ENCODE data around the gene DMRT3.

DMRT3 gene

DNA sequence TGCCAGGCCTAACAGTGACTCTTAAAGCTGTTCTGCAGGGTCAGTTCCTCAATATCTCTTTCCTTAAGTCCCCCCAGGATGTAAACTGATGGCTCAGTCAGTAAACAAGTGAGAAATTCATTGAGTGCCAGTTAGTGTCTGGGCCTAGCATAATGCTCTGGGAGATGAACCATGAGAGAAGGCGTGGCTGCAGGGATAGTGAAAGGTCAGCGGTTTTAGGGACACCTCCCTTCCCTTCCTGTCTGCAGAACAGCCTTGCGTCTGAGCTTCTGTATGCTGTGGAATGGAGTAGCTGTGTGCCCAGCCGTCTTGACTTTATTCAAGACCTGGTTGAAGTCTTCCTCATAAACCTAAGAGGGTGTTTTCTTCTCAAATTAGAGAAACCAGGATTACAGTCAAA lies 46.7 kb upstream of the DMRT3 start:
- H3K27ac ChIP-seq (ENCODE audit: low read length) = no peak overlapping the region
- ATAC-seq (ENCODE audit: insufficient read depth, low read depth) (no peak), DNase-seq (no peak)
- no peak overlapping the region for H3K9ac ChIP-seq (ENCODE audit: low read depth, low read length)
- no peaks in the 10 kb centered on the region; the same call in 1 of the 2 replicates for H4K20me1 ChIP-seq (ENCODE audit: insufficient read depth, low read length)
- H3K4me2 ChIP-seq (ENCODE audit: insufficient read depth, low read length) = no peak overlapping the region
- H3K4me1 ChIP-seq (ENCODE audit: insufficient read depth, low read length) = no peaks in the 10 kb centered on the region
- no peaks in the 10 kb centered on the region for H3K36me3 ChIP-seq (ENCODE audit: insufficient read depth, low read length)
- no peaks in the 10 kb centered on the region for H3K9me3 ChIP-seq (ENCODE audit: insufficient read depth, low read length, severe bottlenecking)
- no peak overlapping the region for H2AFZ ChIP-seq (ENCODE audit: low read depth, low read length)
- no peaks in the 10 kb centered on the region for H3K79me2 ChIP-seq (ENCODE audit: insufficient read depth, low read length)
- no peak overlapping the region for H3K4me3 ChIP-seq (ENCODE audit: low read depth in 1 of 2, low read length in 2 of 2)
- peaks cover 6% of the 10 kb centered on the region for H3K27me3 ChIP-seq (ENCODE audit: insufficient read depth, low read length, poor library complexity)
- TF ChIP-seq, protein P1, sequence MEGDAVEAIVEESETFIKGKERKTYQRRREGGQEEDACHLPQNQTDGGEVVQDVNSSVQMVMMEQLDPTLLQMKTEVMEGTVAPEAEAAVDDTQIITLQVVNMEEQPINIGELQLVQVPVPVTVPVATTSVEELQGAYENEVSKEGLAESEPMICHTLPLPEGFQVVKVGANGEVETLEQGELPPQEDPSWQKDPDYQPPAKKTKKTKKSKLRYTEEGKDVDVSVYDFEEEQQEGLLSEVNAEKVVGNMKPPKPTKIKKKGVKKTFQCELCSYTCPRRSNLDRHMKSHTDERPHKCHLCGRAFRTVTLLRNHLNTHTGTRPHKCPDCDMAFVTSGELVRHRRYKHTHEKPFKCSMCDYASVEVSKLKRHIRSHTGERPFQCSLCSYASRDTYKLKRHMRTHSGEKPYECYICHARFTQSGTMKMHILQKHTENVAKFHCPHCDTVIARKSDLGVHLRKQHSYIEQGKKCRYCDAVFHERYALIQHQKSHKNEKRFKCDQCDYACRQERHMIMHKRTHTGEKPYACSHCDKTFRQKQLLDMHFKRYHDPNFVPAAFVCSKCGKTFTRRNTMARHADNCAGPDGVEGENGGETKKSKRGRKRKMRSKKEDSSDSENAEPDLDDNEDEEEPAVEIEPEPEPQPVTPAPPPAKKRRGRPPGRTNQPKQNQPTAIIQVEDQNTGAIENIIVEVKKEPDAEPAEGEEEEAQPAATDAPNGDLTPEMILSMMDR (IDR thresholded peaks at IDR 0.05; ENCODE audit: borderline replicate concordance, extremely low read depth, low read length, poor library complexity, severe bottlenecking) = no peak
- TF ChIP-seq EZH2 (IDR thresholded peaks at IDR 0.05; ENCODE audit: borderline replicate concordance, low read depth, low read length, severe bottlenecking) = no peak

DNA sequence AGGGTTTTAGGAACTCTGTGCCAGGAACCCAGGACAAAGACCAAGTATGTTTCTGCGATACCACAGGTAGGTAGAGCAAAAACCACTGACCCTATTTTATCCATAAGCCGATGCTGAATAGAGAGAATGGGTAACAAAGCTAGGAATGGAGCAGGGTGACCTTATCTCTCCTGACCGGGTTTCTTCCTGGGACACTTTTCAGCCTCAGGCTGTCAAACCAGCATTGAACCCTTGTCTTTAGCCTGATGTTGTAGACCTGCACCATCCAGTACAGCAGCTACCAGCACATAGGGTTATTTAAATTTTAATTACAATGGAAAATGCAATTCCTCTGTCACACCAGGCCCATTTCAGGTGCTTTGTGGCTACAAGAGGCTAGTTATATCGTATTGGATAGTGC lies 43.1 kb upstream of the DMRT3 start:
- no peak for TF ChIP-seq EZH2 (IDR thresholded peaks at IDR 0.05; ENCODE audit: borderline replicate concordance, low read depth, low read length, severe bottlenecking)
- TF ChIP-seq, protein P1 (IDR thresholded peaks at IDR 0.05; ENCODE audit: borderline replicate concordance, extremely low read depth, low read length, poor library complexity, severe bottlenecking) = no peak
- no peak overlapping the region for H2AFZ ChIP-seq (ENCODE audit: low read depth, low read length)
- H3K27me3 ChIP-seq (ENCODE audit: insufficient read depth, low read length, poor library complexity) = peaks cover 15% of the 10 kb centered on the region
- H3K36me3 ChIP-seq (ENCODE audit: insufficient read depth, low read length) = no peaks in the 10 kb centered on the region
- no peak for ATAC-seq (ENCODE audit: insufficient read depth, low read depth)
- H3K4me1 ChIP-seq (ENCODE audit: insufficient read depth, low read length) = no peaks in the 10 kb centered on the region
- no peaks in the 10 kb centered on the region for H4K20me1 ChIP-seq (ENCODE audit: insufficient read depth, low read length)
- H3K4me2 ChIP-seq (ENCODE audit: insufficient read depth, low read length) = no peak overlapping the region
- H3K27ac ChIP-seq (ENCODE audit: low read length) = no peak overlapping the region
- H3K4me3 ChIP-seq (ENCODE audit: low read depth in 1 of 2, low read length in 2 of 2) = no peak overlapping the region
- DNase-seq = no peak
- H3K9ac ChIP-seq (ENCODE audit: low read depth, low read length) = no peak overlapping the region
- H3K9me3 ChIP-seq (ENCODE audit: insufficient read depth, low read length, severe bottlenecking) = no peaks in the 10 kb centered on the region
- H3K79me2 ChIP-seq (ENCODE audit: insufficient read depth, low read length) = no peaks in the 10 kb centered on the region

DNA sequence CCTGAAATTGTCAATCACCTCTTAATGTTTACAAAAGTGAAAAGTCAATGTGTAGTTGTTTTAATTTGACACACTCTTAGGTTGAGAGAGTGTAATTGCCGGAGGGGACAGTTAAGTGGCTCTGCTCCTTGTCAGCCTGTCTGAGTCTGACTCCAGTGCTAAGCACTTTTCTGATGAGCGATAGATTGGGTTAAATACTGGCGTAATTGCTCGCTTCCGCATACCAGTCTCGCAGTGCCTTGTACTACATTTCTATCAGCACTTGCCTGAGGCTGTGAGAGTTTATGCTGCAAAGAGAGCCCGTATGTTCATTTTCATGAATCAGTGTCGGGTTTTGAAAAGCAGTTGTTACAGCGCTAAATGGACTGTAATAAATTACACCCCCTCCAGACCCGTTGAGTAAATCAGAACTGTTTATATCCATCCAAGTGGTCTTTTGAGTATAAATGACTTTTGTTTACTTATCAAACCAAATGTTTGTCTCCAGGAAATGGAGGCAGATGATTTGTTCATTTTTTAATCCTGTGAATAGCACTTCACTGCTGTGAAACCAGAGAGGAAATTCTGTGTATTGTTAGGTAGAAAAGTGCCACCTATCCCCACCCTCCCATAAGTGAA lies 41.0 kb upstream of the DMRT3 start:
- TF ChIP-seq, protein P1 (IDR thresholded peaks at IDR 0.05; ENCODE audit: borderline replicate concordance, extremely low read depth, low read length, poor library complexity, severe bottlenecking) = no peak
- no peak for TF ChIP-seq EZH2 (IDR thresholded peaks at IDR 0.05; ENCODE audit: borderline replicate concordance, low read depth, low read length, severe bottlenecking)

More for the DNA sequence above, 41.0 kb upstream of the DMRT3 start:
- DNase-seq (no peak), ATAC-seq (ENCODE audit: insufficient read depth, low read depth) (no peak)
- H3K36me3 ChIP-seq (ENCODE audit: insufficient read depth, low read length) = no peaks in the 10 kb centered on the region
- no peaks in the 10 kb centered on the region for H3K9me3 ChIP-seq (ENCODE audit: insufficient read depth, low read length, severe bottlenecking)
- H3K4me1 ChIP-seq (ENCODE audit: insufficient read depth, low read length) = no peaks in the 10 kb centered on the region
- H3K4me3 ChIP-seq (ENCODE audit: low read depth in 1 of 2, low read length in 2 of 2) = no peak overlapping the region
- peaks cover 15% of the 10 kb centered on the region for H3K27me3 ChIP-seq (ENCODE audit: insufficient read depth, low read length, poor library complexity)
- no peaks in the 10 kb centered on the region for H4K20me1 ChIP-seq (ENCODE audit: insufficient read depth, low read length)
- no peak overlapping the region for H3K4me2 ChIP-seq (ENCODE audit: insufficient read depth, low read length)
- H3K27ac ChIP-seq (ENCODE audit: low read length) = no peak overlapping the region
- no peak overlapping the region for H3K9ac ChIP-seq (ENCODE audit: low read depth, low read length)
- H2AFZ ChIP-seq (ENCODE audit: low read depth, low read length) = no peak overlapping the region
- no peaks in the 10 kb centered on the region for H3K79me2 ChIP-seq (ENCODE audit: insufficient read depth, low read length)
